CD4-positive, alpha-beta memory T cell (primary cell): ENCODE data around the gene PTPRT. TPM values are rescaled to one million over a fixed set of nuclear protein-coding genes. Genes with fewer than 3 reads are reported as not detected.

Source experiments
- CTCF ChIA-PET: fragments of 350-600 bp; sonication (Branson Sonifier 250); formaldehyde crosslinking; loops from one replicate; lab custom pipeline; 2021; ENCODE audit warnings: inconsistent platforms; ENCODE audit not compliant: partially characterized antibody; lab: Charles Lee
- POLR2A ChIA-PET: fragments of 350-600 bp; sonication (Branson Sonifier 250); formaldehyde crosslinking; loops from one replicate; lab custom pipeline; 2021; ENCODE audit not compliant: partially characterized antibody; lab: Charles Lee
- DNase-seq, 5 donors: peaks; one replicate each; pipeline versions ENCODE4 v3.0.0 to v3.0.0-alpha.2; 2020 to 2022; ENCODE audit warnings: mixed read lengths in 1 of 5
- H3K27ac ChIP-seq: one replicate; pipeline ENCODE4 v1.7.0; 2013; ENCODE audit warnings: low read depth, low read length
- H3K27me3 ChIP-seq: 2 replicates; pipeline ENCODE4 v1.7.0; 2013; ENCODE audit warnings: mild to moderate bottlenecking, low read length, moderate library complexity; ENCODE audit not compliant: insufficient read depth
- H3K36me3 ChIP-seq: 2 replicates; pipeline ENCODE4 v1.7.0; 2013; ENCODE audit warnings: mild to moderate bottlenecking, low read length, moderate library complexity; ENCODE audit not compliant: insufficient read depth
- H3K4me1 ChIP-seq: 2 replicates; pipeline ENCODE4 v1.7.0; 2013; ENCODE audit warnings: mild to moderate bottlenecking, low read length, moderate library complexity; ENCODE audit not compliant: insufficient read depth
- H3K4me3 ChIP-seq, 2 donors: one replicate each; pipeline ENCODE4 v1.7.0; 2013; ENCODE audit warnings: low read length in 2 of 2, mild to moderate bottlenecking in 1 of 2
- H3K9me3 ChIP-seq, 2 donors: one replicate each; pipeline ENCODE4 v1.7.0; 2013; ENCODE audit warnings: low read length in 2 of 2, control low read depth in 1 of 2; ENCODE audit not compliant: control insufficient read depth in 1 of 2
- H3K27ac Mint-ChIP-seq, 7 donors: one replicate each; pipeline ENCODE4 v1.8.0; 2020 to 2021; ENCODE audit warnings: mixed read lengths in 7 of 7, mild to moderate bottlenecking in 6 of 7, inconsistent platforms in 3 of 7, moderate library complexity in 3 of 7
- H3K27me3 Mint-ChIP-seq, 2 donors: one replicate each; pipeline ENCODE4 v1.8.0; 2020 to 2021; ENCODE audit warnings: mixed read lengths in 2 of 2
- H3K36me3 Mint-ChIP-seq, 2 donors: one replicate each; pipeline ENCODE4 v1.8.0; 2020 to 2021; ENCODE audit warnings: mixed read lengths in 2 of 2, inconsistent platforms in 1 of 2, mild to moderate bottlenecking in 1 of 2
- H3K4me1 Mint-ChIP-seq, 4 donors: one replicate each; pipeline ENCODE4 v1.8.0; 2020 to 2021; ENCODE audit warnings: mixed read lengths in 4 of 4, mild to moderate bottlenecking in 1 of 4
- H3K4me3 Mint-ChIP-seq, 8 donors: one replicate each; pipeline ENCODE4 v1.8.0; 2020 to 2021; ENCODE audit warnings: mixed read lengths in 8 of 8, mild to moderate bottlenecking in 7 of 8, moderate library complexity in 6 of 8, inconsistent platforms in 3 of 8
- H3K9me3 Mint-ChIP-seq, 8 donors: one replicate each; pipeline ENCODE4 v1.8.0; 2020 to 2021; ENCODE audit warnings: mixed read lengths in 8 of 8, mild to moderate bottlenecking in 5 of 8, inconsistent platforms in 3 of 8, moderate library complexity in 1 of 8
- intact Hi-C: fragments of 100-400 bp; cut with micrococcal nuclease; formaldehyde crosslinking; loops from one replicate; pipeline ENCODE4 v1.15.1; 2023
- polyA plus RNA-seq, 2 donors: library from polyadenylated mRNA; unstranded; fragments of 300-500 nt; fragmentation: Illumina TruSeq; gene quantifications; one replicate each; pipeline ENCODE4 v1.2.3, GENCODE V29; 2021
- total RNA-seq, 2 experiments: library from RNA; stranded (reverse); gene quantifications; one replicate each; pipeline ENCODE4 v1.2.3, GENCODE V29; 2021

The PTPRT gene
- total and polyA plus RNA-seq, 4 experiments from 2014 or later = not detected

- intact Hi-C loops = no loop called here
- Histone ChIP-seq H3K27ac (no peak overlapping the region), H3K9me3 (no peaks in the 10 kb centered on the region), H3K4me1 (no peaks in the 10 kb centered on the region), H3K36me3 (no peaks in the 10 kb centered on the region), H3K27me3 (no peaks in the 10 kb centered on the region), H3K4me3 (no peak overlapping the region)
- H3K4me3 Mint-ChIP-seq = no peak overlapping the region
- no peak for DNase-seq
- CTCF ChIA-PET = no interaction called here
- peaks cover 2 to 16% (median 7%) of the 10 kb centered on the region in 8 donors for H3K9me3 Mint-ChIP-seq
- H3K4me1 Mint-ChIP-seq = no peaks in the 10 kb centered on the region
- no peaks in the 10 kb centered on the region for H3K27me3 Mint-ChIP-seq
- no peaks in the 10 kb centered on the region for H3K36me3 Mint-ChIP-seq
- POLR2A ChIA-PET = no interaction called here
- H3K27ac Mint-ChIP-seq = no peak overlapping the region
These were observed 399.6 kb downstream of the PTPRT start for GRCh38 chr20:42790111-42790510.

GRCh38 chr20:42788707-42789106 lies 401.0 kb downstream of the PTPRT start:
- ChIA-PET POLR2A (no interaction called here), CTCF (no interaction called here)
- no peaks in the 10 kb centered on the region for H3K4me1 Mint-ChIP-seq
- Histone ChIP-seq H3K27me3 (no peaks in the 10 kb centered on the region), H3K36me3 (no peaks in the 10 kb centered on the region), H3K27ac (no peak overlapping the region), H3K4me3 (no peak overlapping the region), H3K9me3 (no peaks in the 10 kb centered on the region), H3K4me1 (no peaks in the 10 kb centered on the region)
- H3K27ac Mint-ChIP-seq = peak overlapping the region in 1 of 7 donors; percentile 43
- peaks cover 2 to 9% (median 4%) of the 10 kb centered on the region in 8 donors for H3K9me3 Mint-ChIP-seq
- DNase-seq = no peak
- no peaks in the 10 kb centered on the region for H3K36me3 Mint-ChIP-seq
- intact Hi-C loops = no loop called here
- no peak overlapping the region for H3K4me3 Mint-ChIP-seq
- no peaks in the 10 kb centered on the region for H3K27me3 Mint-ChIP-seq

GRCh38 chr20:42785041-42785440 lies 404.7 kb downstream of the PTPRT start:
- Mint-ChIP-seq H3K9me3 (peaks cover 2 to 7% (median 3%) of the 10 kb centered on the region in 8 donors), H3K4me3 (no peak overlapping the region), H3K27ac (no peak overlapping the region), H3K4me1 (no peaks in the 10 kb centered on the region), H3K27me3 (no peaks in the 10 kb centered on the region), H3K36me3 (no peaks in the 10 kb centered on the region)
- H3K9me3 ChIP-seq = no peaks in the 10 kb centered on the region
- DNase-seq = no peak
- H3K27ac ChIP-seq = no peak overlapping the region
- H3K36me3 ChIP-seq = no peaks in the 10 kb centered on the region
- intact Hi-C loops = no loop called here
- no peak overlapping the region for H3K4me3 ChIP-seq
- H3K27me3 ChIP-seq = no peaks in the 10 kb centered on the region
- H3K4me1 ChIP-seq = no peaks in the 10 kb centered on the region
- ChIA-PET CTCF (no interaction called here), POLR2A (no interaction called here)

GRCh38 chr20:42779216-42779615 lies 410.5 kb downstream of the PTPRT start:
- CTCF ChIA-PET = no interaction called here
- H3K27ac Mint-ChIP-seq = no peak overlapping the region
- Histone ChIP-seq H3K9me3 (no peaks in the 10 kb centered on the region), H3K4me3 (no peak overlapping the region), H3K27ac (no peak overlapping the region), H3K27me3 (no peaks in the 10 kb centered on the region), H3K4me1 (no peaks in the 10 kb centered on the region), H3K36me3 (no peaks in the 10 kb centered on the region)
- no peaks in the 10 kb centered on the region for H3K36me3 Mint-ChIP-seq
- DNase-seq = no peak
- no peaks in the 10 kb centered on the region for H3K4me1 Mint-ChIP-seq
- H3K9me3 Mint-ChIP-seq = peaks cover 0 to 8% (median 2%) of the 10 kb centered on the region in 8 donors
- H3K4me3 Mint-ChIP-seq = no peak overlapping the region
- H3K27me3 Mint-ChIP-seq = no peaks in the 10 kb centered on the region
- intact Hi-C loops = no loop called here
- POLR2A ChIA-PET = no interaction called here

GRCh38 chr20:42775866-42776265 lies 413.8 kb downstream of the PTPRT start:
- no peak overlapping the region for H3K27ac ChIP-seq
- H3K27ac Mint-ChIP-seq = no peak overlapping the region
- H3K27me3 ChIP-seq = no peaks in the 10 kb centered on the region
- no peaks in the 10 kb centered on the region for H3K4me1 Mint-ChIP-seq
- POLR2A ChIA-PET = no interaction called here
- H3K4me3 ChIP-seq = no peak overlapping the region
- no peaks in the 10 kb centered on the region for H3K9me3 ChIP-seq
- intact Hi-C loops = no loop called here
- H3K4me3 Mint-ChIP-seq = no peak overlapping the region
- DNase-seq = no peak
- H3K36me3 Mint-ChIP-seq = no peaks in the 10 kb centered on the region
- H3K4me1 ChIP-seq = no peaks in the 10 kb centered on the region
- H3K9me3 Mint-ChIP-seq = peaks cover 0 to 6% (median 3%) of the 10 kb centered on the region in 8 donors
- CTCF ChIA-PET = no interaction called here
- H3K27me3 Mint-ChIP-seq = no peaks in the 10 kb centered on the region
- H3K36me3 ChIP-seq = no peaks in the 10 kb centered on the region

- no peak overlapping the region for H3K27ac Mint-ChIP-seq
- ChIA-PET CTCF (no interaction called here), POLR2A (no interaction called here)
- H3K9me3 Mint-ChIP-seq = peaks cover 0 to 6% (median 2%) of the 10 kb centered on the region in 8 donors
- Histone ChIP-seq H3K27me3 (no peaks in the 10 kb centered on the region), H3K36me3 (no peaks in the 10 kb centered on the region), H3K4me3 (no peak overlapping the region), H3K4me1 (no peaks in the 10 kb centered on the region), H3K9me3 (no peaks in the 10 kb centered on the region), H3K27ac (no peak overlapping the region)
- no peak for DNase-seq
- H3K27me3 Mint-ChIP-seq = no peaks in the 10 kb centered on the region
- H3K4me3 Mint-ChIP-seq = no peak overlapping the region
- no peaks in the 10 kb centered on the region for H3K4me1 Mint-ChIP-seq
- intact Hi-C loops = no loop called here
- no peaks in the 10 kb centered on the region for H3K36me3 Mint-ChIP-seq
These were observed 414.7 kb downstream of the PTPRT start for GRCh38 chr20:42775037-42775436.

GRCh38 chr20:42763015-42763414 lies 426.7 kb downstream of the PTPRT start:
- H3K27ac Mint-ChIP-seq = no peak overlapping the region
- no peak overlapping the region for H3K27ac ChIP-seq
- ChIA-PET CTCF (no interaction called here), POLR2A (no interaction called here)
- no peaks in the 10 kb centered on the region for H3K9me3 ChIP-seq
- DNase-seq = no peak
- H3K4me1 ChIP-seq = no peaks in the 10 kb centered on the region
- H3K27me3 ChIP-seq = no peaks in the 10 kb centered on the region
- intact Hi-C loops = no loop called here
- no peaks in the 10 kb centered on the region for H3K4me1 Mint-ChIP-seq
- H3K4me3 Mint-ChIP-seq = no peak overlapping the region
- H3K27me3 Mint-ChIP-seq = no peaks in the 10 kb centered on the region
- no peaks in the 10 kb centered on the region for H3K36me3 Mint-ChIP-seq
- no peak overlapping the region for H3K4me3 ChIP-seq
- no peaks in the 10 kb centered on the region for H3K36me3 ChIP-seq
- H3K9me3 Mint-ChIP-seq = peaks cover 0 to 5% (median 0%) of the 10 kb centered on the region in 8 donors

GRCh38 chr20:42756991-42757390 lies 432.7 kb downstream of the PTPRT start:
- Mint-ChIP-seq H3K9me3 (peaks cover 0 to 7% (median 1%) of the 10 kb centered on the region in 8 donors), H3K4me3 (no peak overlapping the region), H3K4me1 (no peaks in the 10 kb centered on the region), H3K36me3 (no peaks in the 10 kb centered on the region), H3K27ac (no peak overlapping the region), H3K27me3 (no peaks in the 10 kb centered on the region)
- intact Hi-C loops = no loop called here
- no peak overlapping the region for H3K4me3 ChIP-seq
- no peak for DNase-seq
- no peaks in the 10 kb centered on the region for H3K36me3 ChIP-seq
- H3K27me3 ChIP-seq = no peaks in the 10 kb centered on the region
- no peaks in the 10 kb centered on the region for H3K9me3 ChIP-seq
- ChIA-PET POLR2A (no interaction called here), CTCF (no interaction called here)
- H3K4me1 ChIP-seq = no peaks in the 10 kb centered on the region
- no peak overlapping the region for H3K27ac ChIP-seq
